ENCODE data around the gene HS3ST6. TPM values are rescaled to one million over a fixed set of nuclear protein-coding genes. Genes with fewer than 3 reads are reported as not detected.

The HS3ST6 gene
- total and polyA plus RNA-seq, 9 of the 15 experiments (the other 6 are each of a cell fraction or from before 2014, with no cell fraction given) = not detected

- no peak for FAIRE-seq
Measured at GRCh38 chr16:1879477-1879876, 38.7 kb downstream of the HS3ST6 start.

More at GRCh38 chr16:1879477-1879876, 38.7 kb downstream of the HS3ST6 start:
- no peaks in the 10 kb centered on the region for H3K36me3 ChIP-seq (ENCODE audit: control insufficient read depth, insufficient read depth, low read length)
- H3K9me1 ChIP-seq (ENCODE audit: control insufficient read depth, insufficient read depth, low read length) = no peaks in the 10 kb centered on the region
- H3K27ac ChIP-seq (ENCODE audit: extremely low read depth, low read depth, low read length) = no peak overlapping the region
- H4K20me1 ChIP-seq (replicated peaks; ENCODE audit: control insufficient read depth, insufficient read depth, low read length) = no peaks in the 10 kb centered on the region
- ATAC-seq (no peak), DNase-seq (ENCODE audit: extremely low read depth in 1 of 4, low spot score in 3 of 4) (peak in 1 of 4 experiments; percentile 3)
- H3K27me3 ChIP-seq (ENCODE audit: control insufficient read depth in 2 of 2, insufficient read depth in 2 of 2, low read length in 2 of 2) = peaks cover 0 to 5% of the 10 kb centered on the region in 2 experiments; a peak in 3 of 5 replicates
- ChIA-PET CTCF (ENCODE audit: low intra/inter-chr PET ratio) (no interaction called here), POLR2A (interaction anchor here (1.7 kb wide), 1 partner anchor 10 kb away, joined by 3 read pairs; no protein-coding TSS in a partner anchor)
- H3K4me1 ChIP-seq (replicated peaks in 1 of 2; ENCODE audit: control insufficient read depth in 2 of 2, insufficient read depth in 2 of 2, low read length in 2 of 2) = peaks cover 4 to 10% of the 10 kb centered on the region in 2 experiments; a peak in 4 of 5 replicates
- H3K4me3 ChIP-seq = no peak overlapping the region
- 3% methylated on average over 2 of the region's 2 CpGs for WGBS (ENCODE audit: insufficient coverage, low coverage, missing lambda C conversion rate)
- no peak overlapping the region for H3K4me2 ChIP-seq (ENCODE audit: insufficient read depth, low read length)
- intact Hi-C loops (cut with micrococcal nuclease) = no loop called here
- no peaks in the 10 kb centered on the region for H3K9me3 ChIP-seq (replicated peaks; ENCODE audit: control insufficient read depth, insufficient read depth, low read depth, low read length)
- no peaks in the 10 kb centered on the region for H3K79me2 ChIP-seq (ENCODE audit: control insufficient read depth, insufficient read depth, low read length)
- H2AFZ ChIP-seq (ENCODE audit: low read depth, low read length) = peak overlapping the region; percentile 55; the same call in 1 of the 2 replicates
- BruUV-seq (replicated peaks) = no TSS peak
- H3K9ac ChIP-seq (ENCODE audit: insufficient read depth in 1 of 2, low read depth in 2 of 2, low read length in 2 of 2) = no peak overlapping the region
- TF ChIP-seq ILK (tag; IDR thresholded peaks at IDR 0.05; ENCODE audit: borderline replicate concordance, low read depth) (no peak), COPS2 (conservative IDR thresholded peaks at IDR 0.05) (no peak), RNF2 (IDR thresholded peaks at IDR 0.05) (no peak), NR0B1 (IDR thresholded peaks at IDR 0.05; ENCODE audit: partially characterized antibody) (no peak), MEIS2 (IDR thresholded peaks at IDR 0.05; ENCODE audit: partially characterized antibody) (no peak), RBM39 (optimal IDR thresholded peaks at IDR 0.05; ENCODE audit: low read depth, low read length) (no peak), TBP (optimal IDR thresholded peaks at IDR 0.05; ENCODE audit: low read depth, low read length) (no peak), NR4A1 (CRISPR knock-in tag; IDR thresholded peaks at IDR 0.05) (no peak), NR4A1 (tag; IDR thresholded peaks at IDR 0.05) (no peak), CAMTA2 (CRISPR knock-in tag; conservative IDR thresholded peaks at IDR 0.05) (no peak), HSF4 (CRISPR knock-in tag; IDR thresholded peaks at IDR 0.05; ENCODE audit: borderline replicate concordance) (no peak), CTBP1 (IDR thresholded peaks at IDR 0.05; ENCODE audit: borderline replicate concordance) (no peak), FOXP4 (CRISPR knock-in tag; IDR thresholded peaks at IDR 0.05; ENCODE audit: borderline replicate concordance) (no peak)
- in situ Hi-C loops (cut with MboI) = no loop called here
